Esophagus (tissue), 2 donors: ENCODE results near the gene WDPCP. TPM values are rescaled to one million over a fixed set of nuclear protein-coding genes. Genes with fewer than 3 reads are reported as not detected.
"Not testable (repeated sequence)": the region's sequence is repeated elsewhere in the genome, so short reads cannot be mapped to it uniquely, and the experiment has no call there.

Experiments
- H3K27ac ChIP-seq, 2 donors: one replicate each; pipeline ENCODE4 v1.5.1; 2013; ENCODE audit warnings: low read depth in 2 of 2, mild to moderate bottlenecking in 2 of 2, inconsistent platforms in 1 of 2, low read length in 1 of 2, moderate library complexity in 1 of 2
- H3K27me3 ChIP-seq, 2 donors: one replicate each; pipeline ENCODE4 v1.6.1; 2013; ENCODE audit warnings: low read length in 2 of 2, control low read depth in 1 of 2, mild to moderate bottlenecking in 1 of 2; ENCODE audit not compliant: insufficient read depth in 2 of 2, control insufficient read depth in 1 of 2
- H3K36me3 ChIP-seq, 2 donors: one replicate each; pipeline ENCODE4 v1.6.1; 2013; ENCODE audit warnings: low read length in 1 of 2; ENCODE audit not compliant: control insufficient read depth in 2 of 2, insufficient read depth in 2 of 2
- H3K4me1 ChIP-seq, 2 donors: one replicate each; pipeline ENCODE4 v1.6.1; 2013; ENCODE audit warnings: low read length in 1 of 2; ENCODE audit not compliant: control insufficient read depth in 2 of 2, insufficient read depth in 2 of 2
- H3K4me3 ChIP-seq, 2 donors: one replicate each; pipeline ENCODE4 v1.5.1; 2013; ENCODE audit warnings: low read length in 2 of 2, mild to moderate bottlenecking in 2 of 2, low read depth in 1 of 2, moderate library complexity in 1 of 2
- H3K9me3 ChIP-seq, 2 donors: one replicate each; pipeline ENCODE4 v1.6.1; 2013; ENCODE audit warnings: mild to moderate bottlenecking in 2 of 2, low read depth in 1 of 2, low read length in 1 of 2, moderate library complexity in 1 of 2; ENCODE audit not compliant: control insufficient read depth in 2 of 2, insufficient read depth in 1 of 2
- WGBS, 2 donors: extraction: QIAGEN DNeasy Blood & Tissue Kit; methylation state at CpG; one replicate each; pipeline ENCODE4 v1.1.7; 2013; 5-methylcytosine and 5-hydroxymethylcytosine counted together
- polyA plus RNA-seq, 2 donors: library from polyadenylated mRNA; stranded (reverse); fragments of 200-250 nt; gene quantifications; one replicate each; pipeline ENCODE4 v1.2.3, GENCODE V29; 2013
- donor health status: healthy with polysubstance abuse.
- donor health status: Bipolar disorder and iron deficiency.

The WDPCP gene, protein sequence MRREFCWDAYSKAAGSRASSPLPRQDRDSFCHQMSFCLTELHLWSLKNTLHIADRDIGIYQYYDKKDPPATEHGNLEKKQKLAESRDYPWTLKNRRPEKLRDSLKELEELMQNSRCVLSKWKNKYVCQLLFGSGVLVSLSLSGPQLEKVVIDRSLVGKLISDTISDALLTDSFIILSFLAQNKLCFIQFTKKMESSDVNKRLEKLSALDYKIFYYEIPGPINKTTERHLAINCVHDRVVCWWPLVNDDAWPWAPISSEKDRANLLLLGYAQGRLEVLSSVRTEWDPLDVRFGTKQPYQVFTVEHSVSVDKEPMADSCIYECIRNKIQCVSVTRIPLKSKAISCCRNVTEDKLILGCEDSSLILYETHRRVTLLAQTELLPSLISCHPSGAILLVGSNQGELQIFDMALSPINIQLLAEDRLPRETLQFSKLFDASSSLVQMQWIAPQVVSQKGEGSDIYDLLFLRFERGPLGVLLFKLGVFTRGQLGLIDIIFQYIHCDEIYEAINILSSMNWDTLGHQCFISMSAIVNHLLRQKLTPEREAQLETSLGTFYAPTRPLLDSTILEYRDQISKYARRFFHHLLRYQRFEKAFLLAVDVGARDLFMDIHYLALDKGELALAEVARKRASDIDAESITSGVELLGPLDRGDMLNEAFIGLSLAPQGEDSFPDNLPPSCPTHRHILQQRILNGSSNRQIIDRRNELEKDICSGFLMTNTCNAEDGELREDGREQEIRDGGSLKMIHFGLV
- under 1 TPM; 0.81 to 0.94 TPM for polyA plus RNA-seq

DNA sequence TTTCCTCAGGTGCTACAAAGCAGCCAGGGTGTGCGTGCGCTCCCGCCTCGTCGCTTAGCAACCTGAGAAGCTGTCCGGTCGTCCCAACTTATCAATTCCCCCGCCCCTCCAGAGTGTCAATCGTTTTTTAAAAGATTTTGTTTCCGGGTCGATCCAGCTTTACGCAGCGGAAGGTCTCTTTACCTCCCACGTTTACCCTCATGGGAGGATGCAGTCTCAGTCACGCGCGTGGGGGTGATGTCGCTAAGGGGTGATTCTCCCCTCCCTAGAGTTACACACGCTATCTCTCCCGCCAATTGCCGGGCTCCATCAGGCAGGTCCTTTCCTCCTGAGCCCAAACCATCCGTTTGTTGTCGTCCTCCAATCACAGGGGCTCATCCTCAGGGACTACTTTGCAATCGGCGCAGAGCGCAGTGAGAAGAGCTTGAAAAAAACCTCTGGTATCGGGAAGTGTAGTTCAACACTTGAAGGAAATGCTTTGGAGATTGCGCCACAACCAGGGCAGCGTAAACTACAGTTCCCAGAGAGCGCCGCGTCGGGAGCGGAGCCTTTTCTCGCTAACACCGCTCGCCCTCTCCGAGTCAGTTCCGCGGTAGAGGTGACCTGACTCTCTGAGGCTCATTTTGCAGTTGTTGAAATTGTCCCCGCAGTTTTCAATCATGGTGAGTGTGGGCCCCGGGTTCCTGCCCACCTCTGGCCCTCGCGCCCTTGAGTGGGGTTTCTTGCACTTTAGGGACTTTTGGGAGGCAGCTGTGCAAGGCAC, at the start of gene WDPCP, which contains the start of gene MDH1:
Gene WDPCP (minus strand): TSS at position 93 of the 763 bp plus-strand sequence. CDS start 206 bp downstream, outside the sequence.
Gene MDH1 (plus strand): TSS at position 579 of the 763 bp plus-strand sequence. CDS start 81 bp downstream, at position 660.
- peaks cover 0 to 3% of the 10 kb centered on the region in 2 donors for H3K36me3 ChIP-seq
- H3K9me3 ChIP-seq = no peaks in the 10 kb centered on the region
- peak within 1 kb of the TSS; percentile 78 to 93 for H3K27ac ChIP-seq
- H3K4me1 ChIP-seq = no peaks in the 10 kb centered on the region
- H3K27me3 ChIP-seq = no peaks in the 10 kb centered on the region
- WGBS, 2 donors = 0% methylated on average over 44 of the region's 44 CpGs
- H3K4me3 ChIP-seq = peak within 1 kb of the TSS; percentile 76 to 95

DNA sequence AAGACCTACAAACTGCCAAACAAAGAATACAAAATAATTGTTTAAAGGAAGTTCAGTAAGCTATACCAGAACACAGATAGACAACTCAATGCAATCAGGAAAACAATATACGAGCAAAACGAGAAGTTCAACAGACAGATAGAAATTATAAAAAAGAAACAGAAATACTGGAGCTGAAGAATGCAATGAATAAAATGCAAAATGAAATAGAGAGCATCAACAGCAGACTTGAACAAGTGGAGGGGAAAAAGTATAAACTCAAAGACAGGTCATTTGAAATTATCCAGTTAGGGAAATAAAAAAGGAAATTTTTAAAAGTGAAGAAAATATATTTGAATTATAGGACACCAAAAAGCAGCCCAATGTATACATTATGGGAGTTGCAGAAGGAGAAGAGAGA, 44.1 kb upstream of the WDPCP start:
- Histone ChIP-seq H3K4me1 (no peaks in the 10 kb centered on the region), H3K36me3 (no peaks in the 10 kb centered on the region), H3K9me3 (peaks cover 0 to 5% of the 10 kb centered on the region in 2 donors), H3K4me3 (no peak overlapping the region), H3K27me3 (no peaks in the 10 kb centered on the region), H3K27ac (no peak overlapping the region)
- 92 to 93% methylated on average over 2 of the region's 2 CpGs for WGBS, 2 donors

DNA sequence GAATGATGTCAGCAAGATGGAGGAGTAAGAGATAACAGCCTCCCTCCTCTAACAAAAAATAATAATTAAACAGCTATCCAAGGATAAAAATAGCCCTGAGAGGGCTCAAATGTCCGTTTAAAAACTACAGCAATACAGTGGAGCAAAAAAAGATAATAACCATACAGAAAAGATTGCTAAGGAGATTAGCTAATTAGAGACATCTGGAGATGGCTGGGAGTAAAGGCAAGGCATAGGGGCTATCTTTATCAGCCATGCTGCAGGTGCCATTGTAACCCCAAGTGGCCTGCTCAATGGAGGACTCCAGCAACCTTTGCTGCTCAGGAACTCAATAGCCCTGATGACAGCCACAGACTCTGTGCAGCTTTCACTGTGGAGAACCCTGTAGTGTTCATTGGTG, 43.2 kb upstream of the WDPCP start:
- Histone ChIP-seq H3K4me3 (no peak overlapping the region), H3K27me3 (no peaks in the 10 kb centered on the region), H3K4me1 (no peaks in the 10 kb centered on the region), H3K36me3 (no peaks in the 10 kb centered on the region), H3K9me3 (peaks cover 0 to 5% of the 10 kb centered on the region in 2 donors), H3K27ac (no peak overlapping the region)
- WGBS, 2 donors = 57 to 62% methylated on average over 1 of the region's 1 CpG

DNA sequence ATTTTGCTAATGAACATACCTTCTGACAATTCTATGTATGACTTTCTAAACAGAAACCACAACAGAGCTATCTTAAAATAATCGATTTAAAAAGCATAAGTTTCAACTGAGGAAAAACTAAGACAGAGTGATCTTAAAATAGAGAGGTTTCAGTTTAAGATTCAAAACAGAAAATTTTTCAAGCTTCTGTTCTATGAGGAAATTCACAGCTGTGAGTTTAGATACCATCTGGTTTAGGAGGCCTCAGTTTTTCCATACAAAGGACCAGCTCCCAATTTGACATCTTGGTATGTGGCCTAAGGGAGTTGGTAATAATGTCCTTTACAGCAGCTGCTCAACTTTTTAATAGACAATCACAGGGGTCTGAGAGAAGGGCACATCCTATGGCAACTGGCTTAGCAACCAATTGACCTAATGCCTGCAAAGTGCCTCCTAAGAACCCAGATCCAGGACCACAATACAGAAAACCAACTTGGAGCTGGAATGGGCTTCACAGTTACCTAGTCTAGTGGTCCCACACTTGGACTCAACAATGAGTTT, 40.2 kb upstream of the WDPCP start:
- WGBS, 2 donors = 85 to 91% methylated on average over 1 of the region's 1 CpG
- Histone ChIP-seq H3K9me3 (peaks cover 0 to 5% of the 10 kb centered on the region in 2 donors), H3K36me3 (no peaks in the 10 kb centered on the region), H3K4me1 (no peaks in the 10 kb centered on the region), H3K27me3 (no peaks in the 10 kb centered on the region), H3K4me3 (no peak overlapping the region), H3K27ac (no peak overlapping the region)

DNA sequence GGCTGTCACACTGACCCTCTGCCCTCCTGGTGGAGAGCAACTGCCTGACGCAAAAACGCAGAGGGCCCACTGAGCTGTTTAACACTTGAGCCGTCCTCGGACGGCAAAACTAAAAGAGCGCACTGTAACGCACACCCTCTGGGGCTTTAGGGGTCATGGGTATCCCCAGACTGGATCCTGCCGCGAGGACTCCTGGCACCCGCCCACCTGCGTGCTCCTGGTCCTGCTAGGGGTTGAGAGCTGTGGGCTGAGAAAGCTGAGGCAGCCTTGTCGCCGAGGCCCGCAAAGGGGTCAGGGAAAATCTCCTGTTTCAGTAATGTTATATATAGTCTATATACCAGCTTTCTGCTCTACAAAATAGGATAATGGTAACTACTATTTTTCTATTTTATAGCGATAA, 39.6 kb upstream of the WDPCP start:
- H3K27me3 ChIP-seq = no peaks in the 10 kb centered on the region
- peaks cover 0 to 5% of the 10 kb centered on the region in 2 donors for H3K9me3 ChIP-seq
- WGBS, 2 donors = 96 to 97% methylated on average over 15 of the region's 15 CpGs
- H3K4me3 ChIP-seq = no peak overlapping the region
- H3K36me3 ChIP-seq = no peaks in the 10 kb centered on the region
- no peaks in the 10 kb centered on the region for H3K4me1 ChIP-seq
- H3K27ac ChIP-seq = no peak overlapping the region

DNA sequence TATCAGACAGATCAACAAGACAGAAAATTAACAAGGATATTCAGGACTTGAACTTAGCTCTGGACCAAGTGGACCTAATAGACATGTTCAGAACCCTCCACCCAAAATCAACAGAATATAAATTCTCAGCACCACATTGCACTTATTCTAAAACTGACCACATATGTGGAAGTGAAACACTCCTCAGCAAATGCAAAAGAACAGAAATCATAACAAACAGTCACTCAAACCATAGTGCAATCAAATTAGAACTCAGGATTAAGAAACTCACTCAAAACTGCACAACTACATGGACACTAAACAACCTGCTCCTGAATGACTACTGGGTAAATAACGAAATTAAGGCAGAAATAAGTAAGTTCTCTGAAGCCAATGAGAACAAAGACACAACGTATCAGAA, 35.5 kb upstream of the WDPCP start:
- not testable (repeated sequence) for H3K4me3 ChIP-seq, H3K4me1 ChIP-seq, H3K27me3 ChIP-seq, H3K36me3 ChIP-seq, H3K27ac ChIP-seq, H3K9me3 ChIP-seq
- 85 to 88% methylated on average over 2 of the region's 2 CpGs for WGBS, 2 donors

DNA sequence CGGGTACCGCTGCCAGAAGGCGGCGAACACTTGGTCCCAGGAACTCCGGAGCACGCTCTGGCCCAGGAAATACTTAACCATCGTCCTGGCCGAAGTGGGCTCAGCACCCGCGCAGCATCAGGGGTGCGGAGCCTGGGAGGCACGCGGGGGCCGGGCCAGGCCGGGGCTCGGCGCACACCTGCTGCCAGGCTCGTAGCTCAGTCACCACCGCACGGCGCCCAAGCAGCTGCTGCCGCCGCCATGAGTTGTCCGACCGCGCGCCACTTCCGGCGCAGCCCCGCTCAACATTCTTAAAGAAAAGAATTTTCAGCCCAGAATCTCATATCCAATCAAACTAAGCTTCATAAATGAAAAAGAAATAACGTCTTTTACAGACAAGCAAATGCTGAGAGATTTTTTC, 34.5 kb upstream of the WDPCP start:
- H3K4me1 ChIP-seq = no peaks in the 10 kb centered on the region
- no peaks in the 10 kb centered on the region for H3K9me3 ChIP-seq
- no peaks in the 10 kb centered on the region for H3K36me3 ChIP-seq
- 95 to 96% methylated on average over 27 to 31 of the region's 31 CpGs for WGBS, 2 donors
- no peak overlapping the region for H3K27ac ChIP-seq
- no peak overlapping the region for H3K4me3 ChIP-seq
- no peaks in the 10 kb centered on the region for H3K27me3 ChIP-seq

DNA sequence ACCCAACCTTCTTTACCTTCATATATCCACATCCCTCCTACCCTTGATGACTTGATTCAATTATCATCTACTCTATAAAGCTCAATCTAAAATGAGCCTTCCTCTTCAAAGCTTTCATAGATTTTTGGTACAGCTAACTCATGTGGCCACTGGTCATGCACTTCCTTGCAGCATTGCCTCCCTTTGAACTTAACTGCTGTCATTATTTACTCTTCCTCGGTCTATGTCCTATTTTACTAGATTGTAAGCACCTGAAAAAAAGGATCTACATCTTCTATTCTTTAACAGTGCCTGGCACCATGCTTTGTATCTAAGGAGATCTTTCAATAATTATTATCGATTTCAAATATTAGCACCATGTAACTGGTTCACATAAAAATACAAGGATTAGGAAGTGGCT, 31.1 kb upstream of the WDPCP start:
- no peaks in the 10 kb centered on the region for H3K4me1 ChIP-seq
- H3K4me3 ChIP-seq = no peak overlapping the region
- H3K36me3 ChIP-seq = no peaks in the 10 kb centered on the region
- H3K27ac ChIP-seq = no peak overlapping the region
- no peaks in the 10 kb centered on the region for H3K9me3 ChIP-seq
- 90 to 93% methylated on average over 2 of the region's 2 CpGs for WGBS, 2 donors
- H3K27me3 ChIP-seq = no peaks in the 10 kb centered on the region

DNA sequence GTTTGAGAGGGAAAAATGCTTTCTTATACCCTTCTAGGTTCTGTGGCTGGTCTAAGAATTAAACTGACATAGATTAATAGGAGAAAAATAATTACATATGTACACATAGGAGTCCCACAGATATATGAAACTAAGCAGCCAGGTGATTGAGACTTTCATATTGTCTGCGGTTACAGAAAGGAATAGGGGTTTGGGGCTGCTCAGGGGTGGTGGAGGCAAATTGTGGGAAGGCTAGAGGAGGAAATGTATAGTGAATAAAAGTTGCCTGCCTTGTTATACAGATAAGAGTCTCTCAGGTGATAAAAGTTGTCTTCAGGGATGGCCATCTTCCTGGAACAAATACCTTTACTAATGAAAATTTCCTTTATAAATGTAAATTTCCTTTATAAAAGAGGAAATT, 29.1 kb upstream of the WDPCP start:
- Histone ChIP-seq H3K27me3 (no peaks in the 10 kb centered on the region), H3K4me1 (no peaks in the 10 kb centered on the region), H3K9me3 (no peaks in the 10 kb centered on the region), H3K4me3 (no peak overlapping the region), H3K36me3 (no peaks in the 10 kb centered on the region), H3K27ac (no peak overlapping the region)
- 67 to 75% methylated on average over 1 of the region's 1 CpG for WGBS, 2 donors
